CD4-positive, alpha-beta T cell treated with Interleukin-21 for 1 hour (primary cell): ENCODE data around the gene THAP9.
"Not testable (repeated sequence)": the region's sequence is repeated elsewhere in the genome, so short reads cannot be mapped to it uniquely, and the experiment has no call there.

Source experiments
- DNase-seq: peaks from one replicate; pipeline ENCODE4 v3.0.0-alpha.2; 2020

The THAP9 gene

GRCh38 chr4:82898322-82899243, 2.0 kb upstream of the THAP9 start:
- peak; percentile 41 for DNase-seq

- peak; percentile 13 for DNase-seq
These were observed 1.0 kb upstream of the THAP9 start for GRCh38 chr4:82899374-82900065.

GRCh38 chr4:82900066-82900410, 497 bp upstream of the THAP9 start:
- no peak for DNase-seq

- DNase-seq, result no peak
These were observed 716 bp downstream of the THAP9 start for GRCh38 chr4:82901183-82901718.

GRCh38 chr4:82903737-82904136, 3.2 kb downstream of the THAP9 start:
- DNase-seq, result no peak

GRCh38 chr4:82905205-82905604, 4.7 kb downstream of the THAP9 start:
- DNase-seq, result peak; percentile 50

- DNase-seq, result no peak
These were observed 5.9 kb downstream of the THAP9 start for GRCh38 chr4:82906469-82906868.

GRCh38 chr4:82909326-82909725, 8.8 kb downstream of the THAP9 start:
- no peak for DNase-seq

GRCh38 chr4:82913305-82913704, 12.8 kb downstream of the THAP9 start:
- no peak for DNase-seq

- DNase-seq, result not testable (repeated sequence)
These were observed 13.4 kb downstream of the THAP9 start for GRCh38 chr4:82913968-82914367.

- DNase-seq, result no peak
These were observed 17.6 kb downstream of the THAP9 start for GRCh38 chr4:82918091-82918490.

GRCh38 chr4:82919386-82919785, 18.9 kb downstream of the THAP9 start:
- no peak for DNase-seq

GRCh38 chr4:82921795-82922194, 21.3 kb downstream of the THAP9 start:
- DNase-seq, result no peak

- DNase-seq, result no peak
These were observed 30.6 kb downstream of the THAP9 start for GRCh38 chr4:82930848-82931755.

GRCh38 chr4:82934441-82934840, 33.9 kb downstream of the THAP9 start:
- DNase-seq, result no peak

GRCh38 chr4:82939414-82939813, 38.9 kb downstream of the THAP9 start:
- no peak for DNase-seq

GRCh38 chr4:82947498-82947897, 47.0 kb downstream of the THAP9 start:
- no peak for DNase-seq

- no peak for DNase-seq
These were observed 48.2 kb downstream of the THAP9 start for GRCh38 chr4:82948647-82949204.

GRCh38 chr4:82951196-82951595, 50.7 kb downstream of the THAP9 start:
- no peak for DNase-seq

- no peak for DNase-seq
These were observed 53.7 kb downstream of the THAP9 start for GRCh38 chr4:82954212-82954611.

- DNase-seq, result no peak
These were observed 56.5 kb downstream of the THAP9 start for GRCh38 chr4:82957045-82957444.

GRCh38 chr4:82965763-82966162, 65.2 kb downstream of the THAP9 start:
- no peak for DNase-seq

- DNase-seq, result no peak
These were observed 68.4 kb downstream of the THAP9 start for GRCh38 chr4:82968972-82969371.
